ENCODE measurements around the gene RAPGEF1. TPM values are rescaled to one million over a fixed set of nuclear protein-coding genes. Genes with fewer than 3 reads are reported as not detected.

Gene RAPGEF1
- total and polyA plus RNA-seq, 8 donors = 17.1 to 62.6 (median 44.8) TPM

DNA sequence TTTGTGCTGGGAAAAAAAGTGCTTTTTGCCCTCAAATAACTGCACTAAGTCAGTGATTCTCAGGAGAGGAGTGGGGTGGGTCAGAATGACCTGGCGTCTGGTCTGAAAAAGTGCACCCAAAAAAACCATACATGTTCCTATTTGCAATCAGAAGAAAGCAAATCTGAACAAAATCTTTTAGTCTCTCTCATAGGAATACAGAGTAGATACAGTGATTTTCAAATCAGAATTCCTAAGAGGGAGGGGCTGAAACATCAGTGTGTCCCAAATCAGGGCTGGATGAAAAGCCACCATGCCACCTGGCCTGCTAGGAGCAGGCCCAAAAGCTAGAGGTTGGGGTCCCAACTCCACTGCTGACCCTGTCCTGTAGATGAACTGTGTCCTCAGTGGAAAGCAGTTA lies 66.8 kb downstream of the RAPGEF1 start:
- FAIRE-seq (no peak), ATAC-seq (no peak), DNase-seq (no peak)
- intact Hi-C loops (cut with DNase I) = no loop called here
- Histone ChIP-seq H3K27me3 (no peaks in the 10 kb centered on the region), H3K36me3 (no peaks in the 10 kb centered on the region), H3K4me3 (no peak overlapping the region), H3K27ac (no peak overlapping the region), H3K4me1 (peaks cover 24 to 42% (median 32%) of the 10 kb centered on the region in 3 donors), H3K9me3 (no peaks in the 10 kb centered on the region)
- WGBS, 2 donors = 96 to 100% methylated on average over 1 of the region's 1 CpG
- TF ChIP-seq, protein P1, sequence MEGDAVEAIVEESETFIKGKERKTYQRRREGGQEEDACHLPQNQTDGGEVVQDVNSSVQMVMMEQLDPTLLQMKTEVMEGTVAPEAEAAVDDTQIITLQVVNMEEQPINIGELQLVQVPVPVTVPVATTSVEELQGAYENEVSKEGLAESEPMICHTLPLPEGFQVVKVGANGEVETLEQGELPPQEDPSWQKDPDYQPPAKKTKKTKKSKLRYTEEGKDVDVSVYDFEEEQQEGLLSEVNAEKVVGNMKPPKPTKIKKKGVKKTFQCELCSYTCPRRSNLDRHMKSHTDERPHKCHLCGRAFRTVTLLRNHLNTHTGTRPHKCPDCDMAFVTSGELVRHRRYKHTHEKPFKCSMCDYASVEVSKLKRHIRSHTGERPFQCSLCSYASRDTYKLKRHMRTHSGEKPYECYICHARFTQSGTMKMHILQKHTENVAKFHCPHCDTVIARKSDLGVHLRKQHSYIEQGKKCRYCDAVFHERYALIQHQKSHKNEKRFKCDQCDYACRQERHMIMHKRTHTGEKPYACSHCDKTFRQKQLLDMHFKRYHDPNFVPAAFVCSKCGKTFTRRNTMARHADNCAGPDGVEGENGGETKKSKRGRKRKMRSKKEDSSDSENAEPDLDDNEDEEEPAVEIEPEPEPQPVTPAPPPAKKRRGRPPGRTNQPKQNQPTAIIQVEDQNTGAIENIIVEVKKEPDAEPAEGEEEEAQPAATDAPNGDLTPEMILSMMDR (IDR thresholded peaks at IDR 0.05) = no peak

DNA sequence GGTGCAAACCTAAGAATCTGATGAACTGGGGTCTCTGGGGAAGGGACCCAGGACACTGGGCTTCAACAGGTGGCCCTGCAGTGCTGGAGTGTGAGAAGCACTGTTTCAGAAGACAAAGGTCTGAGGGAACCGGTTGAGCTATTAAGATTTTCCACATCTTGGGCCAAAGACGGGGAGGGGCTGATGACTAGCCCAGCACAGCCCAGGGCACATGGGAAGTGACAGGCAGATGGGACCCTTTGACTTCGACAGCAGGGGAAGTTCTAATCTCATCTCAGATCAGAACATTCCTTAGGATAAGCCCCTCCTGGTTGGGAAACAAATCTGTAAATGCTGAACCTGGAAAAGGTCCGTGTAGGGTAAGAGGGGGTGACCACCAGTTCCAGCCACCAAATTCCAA lies 67.4 kb downstream of the RAPGEF1 start:
- Histone ChIP-seq H3K36me3 (no peaks in the 10 kb centered on the region), H3K4me1 (peaks cover 17 to 39% (median 31%) of the 10 kb centered on the region in 3 donors), H3K27me3 (no peaks in the 10 kb centered on the region), H3K4me3 (no peak overlapping the region), H3K9me3 (no peaks in the 10 kb centered on the region), H3K27ac (no peak overlapping the region)
- TF ChIP-seq, protein P1 (IDR thresholded peaks at IDR 0.05) = no peak
- 59 to 63% methylated on average over 4 of the region's 4 CpGs for WGBS, 2 donors
- ATAC-seq (no peak), FAIRE-seq (no peak), DNase-seq (no peak)
- intact Hi-C loops (cut with DNase I) = no loop called here

DNA sequence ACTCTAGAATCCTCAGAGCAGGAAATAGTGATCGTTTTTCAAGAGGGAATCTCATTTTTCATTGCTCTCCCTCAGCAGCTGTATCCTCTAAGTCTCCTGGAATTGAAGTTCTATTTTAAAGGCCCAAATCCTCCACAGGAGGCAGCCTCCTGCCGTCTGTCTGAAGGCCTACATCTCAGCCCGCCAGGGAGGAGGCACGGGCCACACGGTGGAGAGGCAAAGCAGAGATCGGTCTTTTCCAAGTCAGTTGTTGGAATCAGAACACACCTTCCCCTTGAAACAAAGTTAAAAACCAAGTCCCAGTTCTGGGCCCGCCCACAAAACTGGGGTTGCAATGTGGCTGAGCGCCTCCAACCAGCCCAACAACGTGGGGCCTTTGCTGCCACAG lies 68.7 kb downstream of the RAPGEF1 start:
- Histone ChIP-seq H3K9me3 (no peaks in the 10 kb centered on the region), H3K27ac (peak overlapping the region in 1 of 4 donors; percentile 2), H3K36me3 (no peaks in the 10 kb centered on the region), H3K4me1 (peaks cover 17 to 32% (median 26%) of the 10 kb centered on the region in 3 donors), H3K4me3 (no peak overlapping the region), H3K27me3 (no peaks in the 10 kb centered on the region)
- ATAC-seq (no peak), DNase-seq (no peak), FAIRE-seq (no peak)
- TF ChIP-seq, protein P1 (IDR thresholded peaks at IDR 0.05) = no peak
- 84 to 87% methylated on average over 9 of the region's 9 CpGs for WGBS, 2 donors
- intact Hi-C loops (cut with DNase I) = no loop called here

DNA sequence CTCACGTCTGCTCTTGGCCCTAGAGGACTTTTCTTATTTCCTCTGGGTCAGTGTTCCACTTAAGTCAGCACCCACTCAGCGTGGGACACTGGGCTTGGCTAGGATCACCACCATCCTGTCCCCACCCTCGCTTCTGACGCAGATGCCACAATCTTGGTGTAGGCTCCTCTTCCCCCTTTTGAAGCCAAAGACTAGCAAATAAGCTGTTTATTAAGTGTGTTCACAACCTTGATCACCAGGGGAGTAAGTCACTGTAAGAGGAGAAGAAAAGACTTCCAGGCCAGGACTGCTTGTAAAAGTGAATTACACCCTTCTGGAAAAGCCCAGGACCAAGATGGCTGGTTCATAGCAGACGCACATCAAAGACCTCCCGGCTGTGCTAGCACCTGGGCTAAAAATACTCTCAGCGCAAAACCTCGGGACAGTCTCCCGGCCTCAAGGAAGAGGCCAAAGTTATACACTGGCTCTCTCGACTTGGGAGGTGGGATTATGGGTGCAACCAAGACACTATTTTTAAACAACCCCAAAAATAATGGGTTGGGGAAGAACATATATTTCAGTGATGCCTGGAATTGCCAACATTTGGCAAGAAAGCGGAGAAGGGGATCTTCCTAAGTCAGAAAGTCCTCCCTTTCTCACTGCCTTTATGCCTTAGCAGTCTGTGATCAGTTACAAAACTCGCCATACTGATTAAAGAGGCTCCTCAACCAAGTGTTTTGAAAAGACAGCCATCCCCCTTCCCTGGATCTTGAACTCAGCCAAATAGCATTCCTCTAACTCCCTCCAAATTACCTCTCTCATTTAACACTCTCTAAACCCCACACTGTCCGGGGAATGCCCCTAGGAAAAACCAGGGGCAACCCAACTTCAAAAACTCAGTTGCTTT lies 69.4 kb downstream of the RAPGEF1 start:
- peaks cover 22 to 32% (median 30%) of the 10 kb centered on the region in 3 donors for H3K4me1 ChIP-seq
- no peaks in the 10 kb centered on the region for H3K36me3 ChIP-seq
- peak in 2 of 4 donors; percentile 35 to 46 for ATAC-seq
- TF ChIP-seq, protein P1 (IDR thresholded peaks at IDR 0.05) = no peak
- no peak overlapping the region for H3K4me3 ChIP-seq
- H3K9me3 ChIP-seq = no peaks in the 10 kb centered on the region
- intact Hi-C loops (cut with DNase I) = no loop called here
- peak overlapping the region in 2 of 4 donors; percentile 2 to 63 for H3K27ac ChIP-seq
- WGBS, 2 donors = 88 to 89% methylated on average over 13 of the region's 13 CpGs
- FAIRE-seq = no peak
- H3K27me3 ChIP-seq = no peaks in the 10 kb centered on the region
- DNase-seq = peak in 1 of 6 donors; percentile 60
